KMS-11 (cell line): ENCODE data around the gene ADGRL4.

ENCODE experiments used
- H2AFZ ChIP-seq: fragments of 200-600 bp; sonication (generic); 2 replicates; pipeline ENCODE4 v1.6.1; 2016; ENCODE audit warnings: antibody characterized with exemption, mixed run types, low read depth
- H3K27ac ChIP-seq: fragments of 200-600 bp; sonication (generic); 2 replicates; pipeline ENCODE4 v1.6.1; 2016; ENCODE audit warnings: mild to moderate bottlenecking, mixed run types
- H3K27me3 ChIP-seq: fragments of 200-600 bp; sonication (generic); 2 replicates; pipeline ENCODE4 v1.6.1; 2017; ENCODE audit warnings: mild to moderate bottlenecking, low read depth, mixed run types, moderate library complexity; ENCODE audit not compliant: insufficient read depth
- H3K36me3 ChIP-seq: fragments of 200-600 bp; sonication (generic); 2 replicates; pipeline ENCODE4 v1.6.1; 2017; ENCODE audit warnings: mild to moderate bottlenecking, mixed run types; ENCODE audit not compliant: insufficient read depth
- H3K4me1 ChIP-seq: fragments of 200-600 bp; sonication (generic); 2 replicates; pipeline ENCODE4 v1.6.1; 2016; ENCODE audit warnings: mild to moderate bottlenecking, low read depth, mixed run types; ENCODE audit not compliant: poor library complexity, severe bottlenecking
- H3K4me2 ChIP-seq: fragments of 200-600 bp; sonication (generic); 2 replicates; pipeline ENCODE4 v1.7.0; 2016; ENCODE audit warnings: mild to moderate bottlenecking, mixed run types
- H3K4me3 ChIP-seq: fragments of 200-600 bp; sonication (generic); IDR thresholded peaks from 2 replicates; pipeline ENCODE4 v1.6.1; 2017; ENCODE audit warnings: low read depth, low read length, mixed read lengths; ENCODE audit not compliant: insufficient read depth
- H3K79me2 ChIP-seq: fragments of 200-600 bp; sonication (generic); 2 replicates; pipeline ENCODE4 v1.6.1; 2016; ENCODE audit warnings: low read depth, mixed run types; ENCODE audit not compliant: insufficient read depth
- H3K9ac ChIP-seq: fragments of 200-600 bp; sonication (generic); 2 replicates; pipeline ENCODE4 v1.6.1; 2016; ENCODE audit warnings: mild to moderate bottlenecking, mixed run types
- H4K20me1 ChIP-seq: fragments of 200-600 bp; sonication (generic); 2 replicates; pipeline ENCODE4 v1.6.1; 2016; ENCODE audit warnings: mild to moderate bottlenecking, mixed run types; ENCODE audit not compliant: insufficient read depth
- TF ChIP-seq, protein P1 (sequence below): fragments of 200-600 bp; sonication (generic); conservative IDR thresholded peaks from 2 replicates; pipeline ENCODE4 v1.6.1; 2017; ENCODE audit warnings: low read depth, mild to moderate bottlenecking, antibody characterized with exemption, low read length, moderate library complexity, mixed read lengths

ADGRL4 gene

DNA sequence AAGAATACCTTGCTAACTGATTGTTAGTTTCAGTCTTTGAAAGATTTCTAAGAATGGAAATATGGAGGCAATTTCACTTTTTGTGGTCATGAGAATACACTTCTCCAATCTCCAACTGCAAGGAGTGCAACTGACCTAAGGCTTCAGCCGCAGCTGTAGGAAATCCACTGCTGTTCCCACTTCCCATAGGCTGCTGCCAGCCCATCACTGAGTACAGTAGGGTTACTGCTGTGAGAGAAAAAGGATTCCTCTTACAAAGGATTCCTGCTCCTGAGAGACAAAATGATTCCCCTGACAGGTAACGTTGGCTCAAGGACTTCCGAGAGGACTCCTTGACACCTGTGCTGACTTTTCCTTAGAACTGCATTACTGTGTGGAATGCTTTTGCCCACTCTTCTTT lies 87.4 kb downstream of the ADGRL4 start:
- Histone ChIP-seq H3K36me3 (no peaks in the 10 kb centered on the region), H3K27ac (no peak overlapping the region), H3K27me3 (no peaks in the 10 kb centered on the region)

DNA sequence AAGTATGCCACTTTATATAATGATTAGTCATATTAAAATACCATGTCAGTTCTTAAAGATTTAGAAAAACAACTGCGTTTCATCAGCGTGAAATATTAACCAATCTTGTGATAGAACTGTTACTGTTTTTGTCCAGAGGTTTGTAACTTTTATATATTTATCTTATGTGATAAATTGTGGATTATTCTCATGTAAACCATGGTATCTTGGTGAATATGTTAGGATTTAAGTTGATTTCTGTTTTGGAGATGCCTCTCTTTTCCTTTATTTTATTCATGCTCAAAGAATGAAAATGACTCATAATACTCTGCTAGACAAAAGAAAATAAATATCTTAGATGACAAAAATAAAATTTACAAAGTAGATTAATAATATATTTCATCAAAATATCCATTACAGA lies 88.4 kb downstream of the ADGRL4 start:
- Histone ChIP-seq H2AFZ (no peak overlapping the region), H3K79me2 (no peaks in the 10 kb centered on the region), H3K4me2 (no peak overlapping the region), H3K36me3 (no peaks in the 10 kb centered on the region), H4K20me1 (no peaks in the 10 kb centered on the region), H3K27me3 (no peaks in the 10 kb centered on the region), H3K9ac (no peak overlapping the region), H3K4me1 (no peaks in the 10 kb centered on the region), H3K4me3 (no peak overlapping the region), H3K27ac (no peak overlapping the region)
- TF ChIP-seq, protein P1, sequence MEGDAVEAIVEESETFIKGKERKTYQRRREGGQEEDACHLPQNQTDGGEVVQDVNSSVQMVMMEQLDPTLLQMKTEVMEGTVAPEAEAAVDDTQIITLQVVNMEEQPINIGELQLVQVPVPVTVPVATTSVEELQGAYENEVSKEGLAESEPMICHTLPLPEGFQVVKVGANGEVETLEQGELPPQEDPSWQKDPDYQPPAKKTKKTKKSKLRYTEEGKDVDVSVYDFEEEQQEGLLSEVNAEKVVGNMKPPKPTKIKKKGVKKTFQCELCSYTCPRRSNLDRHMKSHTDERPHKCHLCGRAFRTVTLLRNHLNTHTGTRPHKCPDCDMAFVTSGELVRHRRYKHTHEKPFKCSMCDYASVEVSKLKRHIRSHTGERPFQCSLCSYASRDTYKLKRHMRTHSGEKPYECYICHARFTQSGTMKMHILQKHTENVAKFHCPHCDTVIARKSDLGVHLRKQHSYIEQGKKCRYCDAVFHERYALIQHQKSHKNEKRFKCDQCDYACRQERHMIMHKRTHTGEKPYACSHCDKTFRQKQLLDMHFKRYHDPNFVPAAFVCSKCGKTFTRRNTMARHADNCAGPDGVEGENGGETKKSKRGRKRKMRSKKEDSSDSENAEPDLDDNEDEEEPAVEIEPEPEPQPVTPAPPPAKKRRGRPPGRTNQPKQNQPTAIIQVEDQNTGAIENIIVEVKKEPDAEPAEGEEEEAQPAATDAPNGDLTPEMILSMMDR = no peak

More for the DNA sequence above, 87.4 kb downstream of the ADGRL4 start:
- Histone ChIP-seq H4K20me1 (no peaks in the 10 kb centered on the region), H2AFZ (no peak overlapping the region), H3K9ac (no peak overlapping the region), H3K4me2 (no peak overlapping the region), H3K4me1 (no peaks in the 10 kb centered on the region), H3K79me2 (no peaks in the 10 kb centered on the region), H3K4me3 (no peak overlapping the region)
- TF ChIP-seq, protein P1 = no peak

DNA sequence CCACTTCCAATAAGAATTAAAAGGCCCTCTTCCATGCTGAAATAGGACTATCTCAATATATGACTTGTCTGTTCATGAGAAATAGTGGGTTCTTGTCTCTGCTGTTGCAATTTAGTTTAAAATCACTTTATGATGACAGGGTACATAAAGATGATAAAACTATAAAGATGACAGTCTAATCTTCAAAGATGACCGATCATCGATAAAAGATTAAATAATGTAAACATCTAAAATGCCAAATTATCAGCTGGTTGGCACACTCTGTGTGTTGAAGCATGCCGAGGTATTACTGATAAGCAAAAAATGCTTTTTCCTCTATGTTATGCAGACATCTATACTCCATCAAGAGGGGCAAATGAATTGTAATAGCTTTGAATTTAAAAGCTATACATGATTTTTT lies 89.5 kb downstream of the ADGRL4 start:
- Histone ChIP-seq H4K20me1 (no peaks in the 10 kb centered on the region), H3K4me2 (no peak overlapping the region), H2AFZ (no peak overlapping the region), H3K36me3 (no peaks in the 10 kb centered on the region), H3K4me1 (no peaks in the 10 kb centered on the region), H3K79me2 (no peaks in the 10 kb centered on the region), H3K27me3 (no peaks in the 10 kb centered on the region), H3K4me3 (no peak overlapping the region), H3K27ac (no peak overlapping the region), H3K9ac (no peak overlapping the region)
- TF ChIP-seq, protein P1 = no peak

- no peaks in the 10 kb centered on the region for H3K27me3 ChIP-seq
- no peak overlapping the region for H3K27ac ChIP-seq
- H4K20me1 ChIP-seq = no peaks in the 10 kb centered on the region
- no peak overlapping the region for H3K9ac ChIP-seq
- no peaks in the 10 kb centered on the region for H3K36me3 ChIP-seq
- no peak overlapping the region for H3K4me2 ChIP-seq
- no peak overlapping the region for H3K4me3 ChIP-seq
- no peaks in the 10 kb centered on the region for H3K4me1 ChIP-seq
- TF ChIP-seq, protein P1 = no peak
- no peaks in the 10 kb centered on the region for H3K79me2 ChIP-seq
- H2AFZ ChIP-seq = no peak overlapping the region
These were observed 92.6 kb downstream of the ADGRL4 start for GRCh38 chr1:78913950-78914349.
